Stimulated activated naive CD4-positive, alpha-beta T cell treated with Interleukin-2 at 50 U/mL for 16 hours (primary cell): ENCODE data around the gene LYRM9.
"Not testable (repeated sequence)": the region's sequence is repeated elsewhere in the genome, so short reads cannot be mapped to it uniquely, and the experiment has no call there.

Experiments used
- DNase-seq: peaks from one replicate; lab custom pipeline; 2025; lab: John Stamatoyannopoulos, UW

LYRM9 gene

DNA sequence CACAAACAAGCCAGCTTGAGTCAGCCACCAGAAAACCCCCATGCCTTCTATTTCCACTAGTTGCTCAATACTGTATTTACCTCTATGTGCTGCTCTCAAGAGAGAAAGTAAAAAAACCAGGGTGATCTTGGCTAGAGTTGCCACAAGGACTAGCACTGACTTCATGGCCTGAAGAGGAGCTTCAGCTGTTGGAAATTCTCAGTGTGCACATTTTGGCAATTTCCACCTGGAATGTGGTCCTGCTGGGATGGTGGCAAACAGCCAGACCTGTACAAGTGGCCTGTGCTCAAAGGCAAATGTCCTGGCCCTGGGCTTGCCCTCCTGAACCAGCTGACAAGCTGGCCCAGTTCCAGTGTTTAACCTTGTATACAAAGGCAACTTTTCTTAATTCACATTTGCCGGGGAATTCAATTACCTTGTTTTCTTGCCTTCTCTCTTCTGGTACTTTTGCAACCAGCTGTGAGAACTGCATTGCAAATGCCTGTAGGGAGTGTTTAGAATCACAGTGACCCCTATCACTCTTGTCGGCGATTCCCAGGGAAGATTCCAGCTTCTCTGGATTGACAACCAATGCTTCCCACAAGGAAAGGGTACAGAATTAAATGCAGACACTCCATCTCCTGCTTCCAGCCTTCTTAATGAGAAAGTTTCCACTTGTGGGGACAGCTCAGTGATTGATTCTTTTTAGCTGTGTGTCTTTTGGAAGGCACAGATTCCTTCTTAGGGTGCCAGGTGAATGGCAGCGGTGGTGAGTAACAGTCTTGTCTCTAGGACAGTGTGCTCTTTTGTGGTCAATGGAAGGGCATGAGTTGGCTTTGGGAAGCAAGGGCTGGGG lies 53.4 kb downstream of the LYRM9 start:
- DNase-seq = not testable (repeated sequence)

GRCh38 chr17:27838607-27839006 lies 54.6 kb downstream of the LYRM9 start:
- not testable (repeated sequence) for DNase-seq

- DNase-seq = not testable (repeated sequence)
These were observed 55.4 kb downstream of the LYRM9 start for GRCh38 chr17:27837769-27838168.

DNA sequence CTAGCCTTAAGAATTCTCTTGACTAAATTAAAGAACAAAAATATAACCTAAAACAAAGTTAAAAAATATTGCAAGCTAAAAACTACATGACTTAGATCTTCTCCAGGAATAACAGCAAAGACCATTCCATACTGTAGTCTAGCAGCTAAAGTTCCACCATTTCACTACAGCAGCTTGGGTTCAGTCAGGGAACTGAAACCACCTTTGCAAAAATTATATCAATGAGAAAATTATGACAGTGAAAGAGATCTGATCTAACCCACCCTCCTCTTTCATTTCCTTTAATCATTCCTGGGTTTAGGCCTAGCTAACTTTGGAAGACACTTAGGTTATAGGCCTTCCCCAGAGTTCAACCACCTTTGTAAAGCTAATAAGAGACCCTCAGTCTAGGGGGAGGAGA lies 56.5 kb downstream of the LYRM9 start:
- DNase-seq = no peak

DNA sequence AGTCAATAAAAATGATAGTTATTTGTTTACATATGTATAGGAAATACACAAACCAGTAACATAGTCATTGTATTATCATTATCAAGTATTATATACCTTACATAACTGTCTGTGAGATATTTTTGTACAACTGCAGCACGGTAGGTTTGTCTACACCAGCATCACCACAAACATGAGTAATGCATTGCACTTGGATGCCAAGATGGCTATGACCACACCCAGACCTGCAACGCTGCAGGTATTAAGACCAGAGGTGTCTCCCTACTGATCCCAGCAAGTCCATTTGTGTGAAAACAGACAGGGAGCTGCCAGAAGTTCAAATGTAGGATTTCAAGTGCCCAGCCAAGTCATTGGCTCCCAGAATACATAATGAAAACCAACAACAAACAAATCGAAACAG lies 58.6 kb downstream of the LYRM9 start:
- DNase-seq = no peak

- no peak for DNase-seq
These were observed 60.3 kb downstream of the LYRM9 start for GRCh38 chr17:27832831-27833230.

DNA sequence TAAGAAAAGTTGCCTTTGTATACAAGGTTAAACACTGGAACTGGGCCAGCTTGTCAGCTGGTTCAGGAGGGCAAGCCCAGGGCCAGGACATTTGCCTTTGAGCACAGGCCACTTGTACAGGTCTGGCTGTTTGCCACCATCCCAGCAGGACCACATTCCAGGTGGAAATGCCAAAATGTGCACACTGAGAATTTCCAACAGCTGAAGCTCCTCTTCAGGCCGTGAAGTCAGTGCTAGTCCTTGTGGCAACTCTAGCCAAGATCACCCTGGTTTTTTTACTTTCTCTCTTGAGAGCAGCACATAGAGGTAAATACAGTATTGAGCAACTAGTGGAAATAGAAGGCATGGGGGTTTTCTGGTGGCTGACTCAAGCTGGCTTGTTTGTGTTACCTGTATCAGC lies 63.3 kb downstream of the LYRM9 start:
- DNase-seq = not testable (repeated sequence)

DNA sequence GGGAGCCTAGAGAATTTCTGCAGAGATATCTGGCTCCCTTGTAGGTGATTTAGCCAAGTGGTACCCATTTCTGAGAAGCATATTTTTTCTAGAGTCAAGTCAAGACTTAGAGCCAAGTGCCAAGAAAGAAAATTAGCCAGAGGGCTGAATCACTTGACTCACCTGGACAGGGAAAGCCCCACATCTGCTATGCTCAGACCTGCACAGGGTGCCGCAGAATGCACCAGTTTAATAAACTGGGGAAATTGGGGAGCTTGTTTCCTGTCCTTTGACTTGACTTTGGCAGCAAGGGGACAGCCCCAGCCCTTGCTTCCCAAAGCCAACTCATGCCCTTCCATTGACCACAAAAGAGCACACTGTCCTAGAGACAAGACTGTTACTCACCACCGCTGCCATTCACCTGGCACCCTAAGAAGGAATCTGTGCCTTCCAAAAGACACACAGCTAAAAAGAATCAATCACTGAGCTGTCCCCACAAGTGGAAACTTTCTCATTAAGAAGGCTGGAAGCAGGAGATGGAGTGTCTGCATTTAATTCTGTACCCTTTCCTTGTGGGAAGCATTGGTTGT lies 63.9 kb downstream of the LYRM9 start:
- not testable (repeated sequence) for DNase-seq
